BLaER1 treated with 17β-estradiol and CSF1 and Interleukin-3, amounts not matched to agents 10 nM and 100 nM (cell line): ENCODE results near the gene DUOX1.

Experiments used
- H3K27ac ChIP-seq, 11 experiments: shearing (Covaris generic); formaldehyde crosslinking; 2 replicates each; pipeline ENCODE4 v1.8.1; 2022
- H3K27me3 ChIP-seq, 11 experiments: shearing (Covaris generic); formaldehyde crosslinking; 2 replicates each; pipeline ENCODE4 v1.8.1; 2022
- H3K36me3 ChIP-seq, 11 experiments: shearing (Covaris generic); formaldehyde crosslinking; 2 replicates each; pipeline ENCODE4 v1.8.1; 2022
- H3K4me1 ChIP-seq, 10 experiments: shearing (Covaris generic); formaldehyde crosslinking; 2 replicates each; pipeline ENCODE4 v1.8.1; 2022
- H3K4me2 ChIP-seq, 11 experiments: shearing (Covaris generic); formaldehyde crosslinking; 2 replicates each; pipeline ENCODE4 v1.8.1; 2022
- H3K4me3 ChIP-seq, 10 experiments: shearing (Covaris generic); formaldehyde crosslinking; 2 replicates each; pipeline ENCODE4 v1.8.1; 2022
- H3K9ac ChIP-seq, 11 experiments: shearing (Covaris generic); formaldehyde crosslinking; 2 replicates each; pipeline ENCODE4 v1.8.1; 2022
- H3K9me3 ChIP-seq, 11 experiments: shearing (Covaris generic); formaldehyde crosslinking; replicated peaks in 1 of 11; 2 replicates each; pipeline ENCODE4 v1.8.1; 2022
- H4K20me1 ChIP-seq, 11 experiments: shearing (Covaris generic); formaldehyde crosslinking; 2 replicates each; pipeline ENCODE4 v1.8.1; 2022
- Cebpa-rat ChIP-seq, 11 experiments: shearing (Covaris generic); IDR thresholded peaks; 2 replicates each; pipeline ENCODE4 v1.8.1; 2022

The DUOX1 gene

DNA sequence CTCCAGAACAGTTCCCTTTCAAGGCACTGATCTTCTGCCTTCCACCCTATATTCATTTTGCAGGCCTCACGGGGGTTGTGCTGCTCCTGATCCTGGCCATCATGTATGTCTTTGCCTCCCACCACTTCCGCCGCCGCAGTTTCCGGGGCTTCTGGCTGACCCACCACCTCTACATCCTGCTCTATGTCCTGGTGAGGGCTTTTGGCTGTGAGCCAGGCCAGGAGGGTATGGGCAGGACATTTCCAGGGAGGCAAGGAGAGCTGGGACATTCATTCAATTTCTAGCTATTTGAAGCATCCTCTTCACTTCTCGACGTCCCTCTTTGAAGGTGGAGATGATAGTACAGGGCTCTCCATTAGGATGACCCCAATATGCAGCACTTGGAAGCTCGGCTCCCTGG lies 25.9 kb downstream of the DUOX1 start:
- Histone ChIP-seq H3K4me3 (no peak overlapping the region), H4K20me1 (no peaks in the 10 kb centered on the region; a peak in 1 of 22 replicates), H3K36me3 (peaks cover 0 to 10% (median 0%) of the 10 kb centered on the region in 11 experiments; a peak in 5 of 22 replicates), H3K27ac (no peak overlapping the region), H3K27me3 (no peaks in the 10 kb centered on the region), H3K9me3 (no peaks in the 10 kb centered on the region), H3K4me1 (peaks cover 22 to 34% (median 29%) of the 10 kb centered on the region in 10 experiments), H3K4me2 (peak overlapping the region; percentile 22 to 73 (median 46); a peak in 21 of 22 replicates), H3K9ac (no peak overlapping the region)
- no peak for TF ChIP-seq Cebpa-rat (IDR thresholded peaks at IDR 0.05)

DNA sequence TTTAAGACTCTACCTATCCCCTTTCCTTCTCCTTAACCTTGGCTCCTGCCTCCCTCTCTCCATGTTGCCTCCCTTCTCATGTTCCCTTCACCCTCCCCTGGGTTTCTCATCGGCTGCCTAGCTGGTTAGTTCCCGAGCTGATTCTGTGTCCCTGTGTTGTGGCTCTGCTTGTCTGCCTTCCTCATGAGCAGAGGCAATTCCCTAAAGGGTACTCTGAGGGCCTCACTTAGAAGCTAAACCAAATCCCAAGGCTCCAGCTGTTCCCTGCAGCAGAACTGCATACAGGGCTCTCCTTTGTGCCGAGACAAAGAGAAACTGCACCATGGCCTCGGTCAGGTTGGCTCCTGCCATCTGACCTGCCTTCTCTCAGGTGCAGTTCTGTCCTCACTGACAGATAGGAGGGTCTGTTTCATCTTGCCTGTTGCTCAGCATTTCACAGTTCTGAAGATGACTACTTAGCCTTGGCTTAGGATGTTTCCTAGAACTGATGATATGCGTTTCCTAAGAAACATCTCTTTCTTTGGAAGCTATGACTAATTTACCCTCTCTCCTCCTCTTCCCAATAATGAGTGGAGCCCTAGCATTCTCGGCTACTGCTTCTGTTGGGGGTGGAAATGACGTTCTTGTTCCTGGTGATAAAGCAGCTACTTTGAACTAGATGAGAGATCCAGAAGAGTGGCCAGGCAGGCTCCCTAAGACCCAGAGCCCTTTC lies 27.1 kb downstream of the DUOX1 start:
- H3K4me1 ChIP-seq = peaks cover 28 to 44% (median 35%) of the 10 kb centered on the region in 10 experiments
- no peaks in the 10 kb centered on the region for H3K9me3 ChIP-seq
- H3K36me3 ChIP-seq = peaks cover 0 to 7% (median 0%) of the 10 kb centered on the region in 11 experiments; a peak in 4 of 22 replicates
- no peak overlapping the region for H3K4me3 ChIP-seq
- H3K27ac ChIP-seq = no peak overlapping the region
- H3K27me3 ChIP-seq = no peaks in the 10 kb centered on the region
- peak overlapping the region in 2 of 11 experiments; percentile 7 to 34; a peak in 1 of 22 replicates for H3K9ac ChIP-seq
- H3K4me2 ChIP-seq = peak overlapping the region; percentile 35 to 73 (median 61)
- no peak for TF ChIP-seq Cebpa-rat (IDR thresholded peaks at IDR 0.05)
- no peaks in the 10 kb centered on the region for H4K20me1 ChIP-seq

DNA sequence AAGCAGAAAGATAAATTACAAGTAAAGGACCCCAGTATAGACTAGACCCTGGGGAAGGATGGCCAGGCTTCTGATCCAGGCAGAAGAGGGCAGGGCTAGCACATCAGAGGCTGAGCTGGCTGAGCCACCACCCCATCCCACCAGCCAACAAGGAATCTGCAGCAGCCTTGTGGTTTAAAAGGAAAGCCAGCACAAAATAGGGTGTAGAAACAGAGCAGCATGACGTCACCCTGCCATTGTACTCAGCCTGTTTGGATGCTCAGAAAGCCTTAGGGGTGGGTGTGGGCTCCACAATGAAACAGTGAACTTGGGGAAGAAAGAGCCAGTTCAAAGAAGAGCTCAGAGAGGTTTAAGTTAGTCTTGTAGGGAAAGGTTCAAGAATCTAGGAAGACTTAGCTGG lies 28.2 kb downstream of the DUOX1 start:
- Histone ChIP-seq H3K4me2 (0 out of 22 replicates have a peak overlapping the region, but pooled peaks of 1 of the 11 experiments have one; percentile 73), H3K4me1 (peaks cover 33 to 54% (median 40%) of the 10 kb centered on the region in 10 experiments), H3K36me3 (no peaks in the 10 kb centered on the region), H3K27me3 (no peaks in the 10 kb centered on the region), H3K4me3 (no peak overlapping the region), H4K20me1 (peaks cover 0 to 4% (median 0%) of the 10 kb centered on the region in 11 experiments; a peak in 1 of 22 replicates), H3K9me3 (no peaks in the 10 kb centered on the region), H3K27ac (no peak overlapping the region), H3K9ac (no peak overlapping the region)
- no peak for TF ChIP-seq Cebpa-rat (IDR thresholded peaks at IDR 0.05)

DNA sequence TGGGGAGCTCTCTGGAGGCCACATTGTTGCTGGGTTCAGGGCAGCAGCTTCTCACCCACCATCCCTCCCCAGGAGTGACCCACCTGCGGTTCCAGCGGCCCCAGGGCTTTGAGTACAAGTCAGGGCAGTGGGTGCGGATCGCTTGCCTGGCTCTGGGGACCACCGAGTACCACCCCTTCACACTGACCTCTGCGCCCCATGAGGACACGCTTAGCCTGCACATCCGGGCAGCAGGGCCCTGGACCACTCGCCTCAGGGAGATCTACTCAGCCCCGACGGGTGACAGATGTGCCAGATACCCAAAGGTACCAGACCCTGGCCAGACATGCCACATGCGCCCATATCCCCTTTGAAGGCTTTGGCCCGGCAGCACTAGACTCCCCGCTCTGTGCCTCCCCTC lies 31.9 kb downstream of the DUOX1 start:
- Histone ChIP-seq H3K4me2 (peak overlapping the region in 6 of 11 experiments; percentile 27 to 56 (median 38); a peak in 6 of 22 replicates), H3K4me3 (no peak overlapping the region), H3K9ac (peak overlapping the region in 3 of 11 experiments; percentile 19 to 52 (median 26); a peak in 5 of 22 replicates), H3K9me3 (no peaks in the 10 kb centered on the region), H3K36me3 (no peaks in the 10 kb centered on the region), H3K4me1 (peaks cover 40 to 65% (median 52%) of the 10 kb centered on the region in 10 experiments), H4K20me1 (peaks cover 0 to 4% (median 0%) of the 10 kb centered on the region in 11 experiments; a peak in 1 of 22 replicates), H3K27me3 (no peaks in the 10 kb centered on the region), H3K27ac (peak overlapping the region in 3 of 11 experiments; percentile 14 to 26 (median 21); a peak in 1 of 22 replicates)
- no peak for TF ChIP-seq Cebpa-rat (IDR thresholded peaks at IDR 0.05)

DNA sequence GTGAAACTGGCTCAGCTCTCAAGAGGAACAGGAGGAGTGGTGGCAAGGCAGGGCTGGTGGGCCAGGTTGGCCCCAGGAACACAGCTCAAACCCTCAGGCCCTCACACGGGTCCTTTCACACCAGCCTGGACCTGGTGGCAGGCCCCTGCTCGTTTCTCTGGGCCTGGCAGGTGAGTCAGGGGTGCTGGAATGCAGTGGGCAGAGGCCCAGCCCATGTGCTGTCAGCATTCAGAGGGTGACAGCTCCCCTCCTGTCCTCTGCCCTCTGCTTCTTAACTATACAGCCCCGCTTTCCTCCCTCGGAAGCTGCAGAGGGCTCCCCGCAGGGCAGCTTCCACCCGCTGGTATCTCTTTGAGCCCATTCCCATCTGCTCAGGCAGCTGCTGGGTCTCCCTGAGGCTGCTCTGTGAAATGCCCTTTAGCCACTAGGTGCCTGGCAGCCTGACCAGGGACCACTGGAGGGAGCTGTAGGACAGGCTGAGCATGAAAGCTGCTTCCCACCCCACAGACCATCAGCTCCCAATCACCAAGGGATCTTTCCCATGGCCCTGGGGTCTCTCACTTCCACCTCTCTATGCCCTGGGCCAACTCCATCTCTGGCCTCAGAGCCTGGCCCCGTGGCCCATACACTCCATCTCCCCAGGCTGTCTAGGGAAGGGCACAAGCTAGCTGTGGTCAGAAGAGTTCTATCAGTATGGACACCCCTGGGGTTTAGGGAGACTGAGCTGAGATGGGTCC lies 33.1 kb downstream of the DUOX1 start:
- H3K9ac ChIP-seq = peak overlapping the region in 9 of 11 experiments; percentile 4 to 50 (median 28); a peak in 6 of 22 replicates
- H3K27ac ChIP-seq = peak overlapping the region in 4 of 11 experiments; percentile 7 to 16 (median 12); a peak in 5 of 22 replicates
- no peaks in the 10 kb centered on the region for H3K9me3 ChIP-seq
- TF ChIP-seq Cebpa-rat (IDR thresholded peaks at IDR 0.05) = no peak
- peaks cover 0 to 4% (median 0%) of the 10 kb centered on the region in 11 experiments; a peak in 1 of 22 replicates for H4K20me1 ChIP-seq
- peaks cover 35 to 58% (median 45%) of the 10 kb centered on the region in 10 experiments for H3K4me1 ChIP-seq
- H3K36me3 ChIP-seq = no peaks in the 10 kb centered on the region
- peak overlapping the region in 5 of 11 experiments; percentile 30 to 65 (median 59); a peak in 8 of 22 replicates for H3K4me2 ChIP-seq
- H3K27me3 ChIP-seq = no peaks in the 10 kb centered on the region
- no peak overlapping the region for H3K4me3 ChIP-seq

DNA sequence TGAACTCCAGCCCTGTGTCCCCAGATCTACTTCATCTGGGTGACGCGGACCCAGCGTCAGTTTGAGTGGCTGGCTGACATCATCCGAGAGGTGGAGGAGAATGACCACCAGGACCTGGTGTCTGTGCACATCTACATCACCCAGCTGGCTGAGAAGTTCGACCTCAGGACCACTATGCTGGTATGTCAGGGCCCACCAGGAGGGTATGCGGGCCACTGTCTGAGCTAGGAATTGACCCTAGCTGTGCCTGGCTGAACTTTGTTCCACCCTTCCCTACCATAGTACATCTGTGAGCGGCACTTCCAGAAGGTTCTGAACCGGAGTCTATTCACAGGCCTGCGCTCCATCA lies 33.7 kb downstream of the DUOX1 start:
- H3K4me3 ChIP-seq = no peak overlapping the region
- peak overlapping the region in 2 of 11 experiments; percentile 21 to 33; a peak in 3 of 22 replicates for H3K9ac ChIP-seq
- TF ChIP-seq Cebpa-rat (IDR thresholded peaks at IDR 0.05) = no peak

DNA sequence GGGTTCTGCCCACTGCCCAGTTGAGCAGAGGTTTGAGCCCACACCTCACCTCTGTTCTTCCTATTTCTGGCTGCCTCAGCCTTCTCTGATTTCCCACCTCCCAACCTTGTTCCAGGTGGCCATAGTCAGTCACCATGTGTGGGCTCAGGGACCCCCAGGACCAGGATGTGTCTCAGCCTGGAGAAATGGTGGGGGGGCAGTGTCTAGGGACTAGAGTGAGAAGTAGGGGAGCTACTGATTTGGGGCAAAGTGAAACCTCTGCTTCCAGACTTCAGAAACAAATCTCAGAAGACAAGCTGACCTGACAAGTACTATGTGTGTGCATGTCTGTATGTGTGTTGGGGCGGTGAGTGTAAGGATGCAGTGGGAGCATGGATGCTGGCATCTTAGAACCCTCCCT lies 35.1 kb downstream of the DUOX1 start:
- Histone ChIP-seq H4K20me1 (peaks cover 0 to 8% (median 0%) of the 10 kb centered on the region in 11 experiments; a peak in 2 of 22 replicates), H3K9ac (peak overlapping the region; percentile 96 to 100 (median 99); a peak in 15 of 22 replicates), H3K9me3 (no peaks in the 10 kb centered on the region), H3K27ac (peak overlapping the region in 8 of 11 experiments; percentile 98 to 100 (median 100); a peak in 16 of 22 replicates), H3K36me3 (no peaks in the 10 kb centered on the region), H3K4me1 (peaks cover 39 to 78% (median 63%) of the 10 kb centered on the region in 10 experiments), H3K4me2 (peak overlapping the region; percentile 72 to 94 (median 86)), H3K27me3 (no peaks in the 10 kb centered on the region), H3K4me3 (no peak overlapping the region)
- no peak for TF ChIP-seq Cebpa-rat (IDR thresholded peaks at IDR 0.05)

More for the DNA sequence above, 33.7 kb downstream of the DUOX1 start:
- no peaks in the 10 kb centered on the region for H3K9me3 ChIP-seq
- H3K27me3 ChIP-seq = no peaks in the 10 kb centered on the region
- H4K20me1 ChIP-seq = peaks cover 0 to 4% (median 0%) of the 10 kb centered on the region in 11 experiments; a peak in 1 of 22 replicates
- H3K4me2 ChIP-seq = peak overlapping the region in 1 of 11 experiments; percentile 2; a peak in 1 of 22 replicates
- H3K27ac ChIP-seq = no peak overlapping the region; a peak in 2 of 22 replicates
- H3K4me1 ChIP-seq = peaks cover 35 to 63% (median 49%) of the 10 kb centered on the region in 10 experiments
- H3K36me3 ChIP-seq = no peaks in the 10 kb centered on the region

DNA sequence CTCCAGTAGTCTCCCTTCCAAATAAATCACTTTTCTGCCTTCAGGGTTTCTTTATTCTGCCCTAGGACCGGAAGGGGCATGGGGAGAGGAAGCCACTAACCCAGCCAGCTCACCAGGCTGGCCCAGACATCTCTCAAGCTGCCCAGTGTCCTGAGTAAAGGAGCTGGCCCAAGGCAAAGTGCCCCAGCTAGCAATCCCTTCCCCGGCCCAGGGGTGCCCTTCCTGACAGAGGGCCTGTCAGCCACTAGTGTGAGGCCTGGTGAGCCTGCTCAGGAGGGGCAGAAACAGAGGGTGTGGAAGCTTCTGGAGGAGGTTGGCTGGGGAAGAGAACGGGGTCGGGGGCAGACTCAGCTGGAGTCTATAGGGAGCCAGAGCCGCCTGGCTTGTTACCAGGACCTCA lies 35.7 kb downstream of the DUOX1 start:
- peak overlapping the region; percentile 96 to 100 (median 99); a peak in 20 of 22 replicates for H3K9ac ChIP-seq
- H3K4me2 ChIP-seq = peak overlapping the region; percentile 72 to 94 (median 86)
- 0 out of 22 replicates have a peak, but pooled peaks cover 0 to 2% (median 0%) of the 10 kb centered on the region in 11 experiments for H3K36me3 ChIP-seq
- no peaks in the 10 kb centered on the region for H3K9me3 ChIP-seq
- no peaks in the 10 kb centered on the region for H3K27me3 ChIP-seq
- peaks cover 42 to 84% (median 70%) of the 10 kb centered on the region in 10 experiments for H3K4me1 ChIP-seq
- peak overlapping the region in 4 of 10 experiments; percentile 57 to 68 (median 66); a peak in 5 of 20 replicates for H3K4me3 ChIP-seq
- peak overlapping the region; percentile 96 to 100 (median 99); a peak in 21 of 22 replicates for H3K27ac ChIP-seq
- TF ChIP-seq Cebpa-rat (IDR thresholded peaks at IDR 0.05) = no peak
- peaks cover 0 to 8% (median 0%) of the 10 kb centered on the region in 11 experiments; a peak in 2 of 22 replicates for H4K20me1 ChIP-seq
